SK-N-SH (cell line): ENCODE data around the gene INO80C.

ENCODE experiments used
- CTCF ChIP-seq: fragments of 200-600 bp; sonication (generic); IDR thresholded peaks from 2 replicates; pipeline ENCODE4 v1.6.1; 2017; ENCODE audit warnings: antibody characterized with exemption, mild to moderate bottlenecking, moderate library complexity
- ELF1 ChIP-seq: IDR thresholded peaks from 2 replicates; pipeline ENCODE4 v1.4.0; 2012
- EP300 ChIP-seq, 2 experiments: IDR thresholded peaks; 2 replicates each; pipeline versions ENCODE4 v1.4.0 to v1.6.1; 2012; ENCODE audit warnings: borderline replicate concordance in 1 of 2, low read depth in 1 of 2, low read length in 1 of 2
- EZH2phosphoT487 ChIP-seq: fragments of 200-600 bp; sonication (generic); IDR thresholded peaks from 2 replicates; pipeline ENCODE4 v1.6.1; 2017; ENCODE audit warnings: low read depth, mixed run types, mild to moderate bottlenecking, antibody characterized with exemption, moderate library complexity, borderline replicate concordance
- FOXJ3 ChIP-seq: sonication (generic); formaldehyde crosslinking; IDR thresholded peaks from 2 replicates; pipeline ENCODE4 v1.5.1; 2020; ENCODE audit warnings: mild to moderate bottlenecking, missing genetic modification reagents
- GABPA ChIP-seq: IDR thresholded peaks from 2 replicates; pipeline ENCODE4 v1.4.0; 2012; ENCODE audit warnings: low read depth, mild to moderate bottlenecking
- JUND ChIP-seq: IDR thresholded peaks from 2 replicates; pipeline ENCODE4 v1.4.0; 2012
- NRF1 ChIP-seq: IDR thresholded peaks from 2 replicates; pipeline ENCODE4 v1.6.1; 2012; ENCODE audit warnings: low read depth, mild to moderate bottlenecking, low read length
- PBX3 ChIP-seq: IDR thresholded peaks from 2 replicates; pipeline ENCODE4; 2012
- RAD21 ChIP-seq: IDR thresholded peaks from 2 replicates; pipeline ENCODE4 v1.6.1; 2012; ENCODE audit warnings: mild to moderate bottlenecking, low read length
- TAF1 ChIP-seq: IDR thresholded peaks from 2 replicates; pipeline ENCODE4 v1.6.1; 2012; ENCODE audit warnings: low read depth, mild to moderate bottlenecking, low read length, moderate library complexity, borderline replicate concordance
- TEAD4 ChIP-seq: IDR thresholded peaks from 2 replicates; pipeline ENCODE4 v1.4.0; 2012; ENCODE audit warnings: mild to moderate bottlenecking, borderline replicate concordance; ENCODE audit not compliant: insufficient read depth
- ZBTB33 ChIP-seq: IDR thresholded peaks from 2 replicates; pipeline ENCODE4 v1.4.0; 2012; ENCODE audit warnings: low read depth, borderline replicate concordance

- TF ChIP-seq CTCF (no peak), PBX3 (no peak), RAD21 (no peak), FOXJ3 (CRISPR knock-in tag) (no peak), GABPA (no peak), JUND (no peak), ZBTB33 (no peak), NRF1 (no peak), EP300 (IDR thresholded peaks at IDR 0.05; ENCODE audit: borderline replicate concordance in 1 of 2, low read depth in 1 of 2, low read length in 1 of 2) (no peak), TAF1 (no peak), EZH2phosphoT487 (no peak), ELF1 (no peak), TEAD4 (no peak)
Observed at GRCh38 chr18:35514283-35514682, 16.5 kb upstream of the INO80C start.
